Spinal cord (tissue), 10 donors: ENCODE data around the gene MTUS2. TPM values are rescaled to one million over a fixed set of nuclear protein-coding genes. Genes with fewer than 3 reads are reported as not detected.
A peak's percentile ranks its signal among the peaks of the same experiment; 100 is the strongest.

ENCODE experiments used
- DNase-seq, 6 donors: peaks; one replicate each; pipeline versions ENCODE4 v3.0.0 to v3.0.0-alpha.2; 2013 to 2015; ENCODE audit warnings: low spot score in 6 of 6, low read depth in 4 of 6
- H3K27ac ChIP-seq: one replicate; pipeline ENCODE4 v1.5.1; 2013; ENCODE audit warnings: low read depth, low read length, control low read depth
- H3K27me3 ChIP-seq: one replicate; pipeline ENCODE4 v1.6.1; 2013; ENCODE audit warnings: low read length; ENCODE audit not compliant: control insufficient read depth, insufficient read depth
- H3K36me3 ChIP-seq: one replicate; pipeline ENCODE4 v1.6.1; 2013; ENCODE audit warnings: low read length; ENCODE audit not compliant: control insufficient read depth, insufficient read depth
- H3K4me1 ChIP-seq: one replicate; pipeline ENCODE4 v1.6.1; 2013; ENCODE audit warnings: low read length; ENCODE audit not compliant: control insufficient read depth, insufficient read depth
- H3K4me3 ChIP-seq: one replicate; pipeline ENCODE4 v1.5.1; 2013; ENCODE audit warnings: low read depth, low read length, control low read depth
- H3K9me3 ChIP-seq: one replicate; pipeline ENCODE4 v1.6.1; 2013; ENCODE audit warnings: low read length; ENCODE audit not compliant: control insufficient read depth, insufficient read depth
- WGBS: methylation state at CpG from one replicate; pipeline ENCODE4 v1.1.5; 2013; ENCODE audit warnings: missing lambda C conversion rate; ENCODE audit not compliant: insufficient coverage; 5-methylcytosine and 5-hydroxymethylcytosine counted together
- polyA plus RNA-seq, 2 donors: library from polyadenylated mRNA; unstranded; fragments of 120-200 nt; gene quantifications; one replicate each; pipeline ENCODE4 v1.2.1, GENCODE V29; 2013; ENCODE audit not compliant: insufficient read length in 2 of 2
- total RNA-seq, 2 donors: library from RNA; depleted of rRNA in 1 of 2; stranded (reverse); fragments of 120-200 nt in 1 of 2; fragments of >200 nt in 1 of 2; gene quantifications; one replicate each; pipeline versions ENCODE4 v1.2.3 to v1.2.4, GENCODE V29; 2013 to 2014
- donor health status: healthy.

The MTUS2 gene
- total and polyA plus RNA-seq, 4 donors, result 4.6 to 12.5 (median 10.1) TPM

DNA sequence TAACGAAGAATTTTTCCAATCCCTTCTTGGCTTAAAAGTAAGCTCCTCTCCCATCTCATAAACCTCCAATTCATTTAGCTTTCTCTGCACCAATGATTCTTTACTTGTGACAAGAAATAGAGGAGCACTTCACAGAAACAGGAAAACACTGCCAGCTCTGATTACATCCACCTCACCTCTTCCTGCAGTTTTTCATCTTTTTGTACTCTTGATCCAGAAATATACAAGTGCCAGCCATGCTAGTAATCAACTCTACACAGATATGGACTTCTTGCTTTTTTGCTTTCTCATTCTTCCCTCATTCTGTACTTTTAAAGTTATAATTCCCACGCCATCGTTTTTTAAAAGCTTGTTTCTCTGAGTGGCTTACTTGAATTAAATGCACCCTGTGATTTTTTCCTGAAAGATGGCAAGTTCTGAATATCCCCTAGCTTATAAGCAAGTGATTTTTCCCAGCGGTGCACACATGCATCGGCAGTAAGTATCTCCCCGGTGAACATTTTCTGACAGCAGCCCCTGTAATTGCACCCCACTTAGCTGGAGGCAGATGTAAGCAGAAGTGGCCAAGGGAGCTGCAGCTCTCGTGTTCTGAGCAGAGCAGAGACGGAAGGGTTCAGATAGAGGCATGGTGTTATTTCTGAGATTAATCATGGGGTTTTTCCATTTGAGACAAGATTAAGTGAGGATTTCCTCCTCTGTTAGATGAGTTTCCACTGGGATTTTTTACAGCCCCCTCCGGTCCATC, 434.7 kb downstream of the MTUS2 start:
- DNase-seq, result peak in 1 of 6 donors; percentile 42

DNA sequence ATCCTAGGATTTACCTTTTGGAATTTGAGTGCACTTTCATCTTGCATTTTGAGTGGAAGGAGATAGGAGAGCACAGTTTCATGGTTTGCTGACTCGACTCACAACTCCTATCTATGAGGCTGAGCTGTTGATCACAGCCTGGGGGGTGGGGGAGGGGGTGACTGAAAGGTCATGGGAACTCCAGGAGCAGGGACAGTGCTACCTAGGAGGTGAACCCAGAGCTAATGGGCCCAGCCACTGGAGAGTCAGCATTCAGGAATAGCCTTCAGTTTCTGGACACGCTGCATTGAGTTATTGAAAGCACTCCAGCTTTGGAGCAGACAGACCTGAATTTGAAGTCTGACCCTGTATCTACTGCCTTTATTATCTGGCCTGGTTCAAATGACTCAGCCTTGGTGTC, 435.4 kb downstream of the MTUS2 start:
- Histone ChIP-seq H3K36me3 (no peaks in the 10 kb centered on the region), H3K27ac (no peak overlapping the region), H3K4me1 (no peaks in the 10 kb centered on the region), H3K27me3 (no peaks in the 10 kb centered on the region), H3K4me3 (no peak overlapping the region), H3K9me3 (no peaks in the 10 kb centered on the region)
- no peak for DNase-seq
- 67% methylated on average over 2 of the region's 2 CpGs for WGBS

More for the DNA sequence above, 434.7 kb downstream of the MTUS2 start:
- Histone ChIP-seq H3K9me3 (no peaks in the 10 kb centered on the region), H3K4me1 (no peaks in the 10 kb centered on the region), H3K27me3 (no peaks in the 10 kb centered on the region), H3K4me3 (no peak overlapping the region), H3K36me3 (no peaks in the 10 kb centered on the region), H3K27ac (no peak overlapping the region)
- 69% methylated on average over 6 of the region's 9 CpGs for whole genome bisulfite sequencing

DNA sequence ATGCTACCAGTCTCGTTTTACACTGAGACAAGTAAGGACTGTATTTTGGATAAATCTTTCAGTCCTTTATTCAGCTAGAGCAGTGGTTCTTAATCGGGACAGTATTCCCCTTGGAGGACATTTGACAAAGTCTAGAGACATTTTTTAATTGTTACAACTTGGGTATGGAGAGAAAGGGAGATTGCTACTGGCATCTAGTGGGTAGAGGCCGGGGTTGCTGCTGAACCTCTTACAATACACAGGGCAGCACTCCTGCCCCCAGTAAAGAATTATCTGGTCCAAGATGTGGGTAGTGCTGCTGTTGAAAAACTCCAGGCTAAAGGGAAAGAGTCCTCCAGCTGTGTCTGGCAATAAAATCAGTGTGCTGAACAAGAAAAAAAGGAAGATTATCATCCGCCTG, 440.5 kb downstream of the MTUS2 start:
- Histone ChIP-seq H3K9me3 (peaks cover 3% of the 10 kb centered on the region), H3K4me1 (no peaks in the 10 kb centered on the region), H3K36me3 (no peaks in the 10 kb centered on the region), H3K27ac (no peak overlapping the region), H3K4me3 (no peak overlapping the region), H3K27me3 (no peaks in the 10 kb centered on the region)
- 40% methylated on average over 1 of the region's 4 CpGs for WGBS
- DNase-seq, result peak in 1 of 6 donors; percentile 49

DNA sequence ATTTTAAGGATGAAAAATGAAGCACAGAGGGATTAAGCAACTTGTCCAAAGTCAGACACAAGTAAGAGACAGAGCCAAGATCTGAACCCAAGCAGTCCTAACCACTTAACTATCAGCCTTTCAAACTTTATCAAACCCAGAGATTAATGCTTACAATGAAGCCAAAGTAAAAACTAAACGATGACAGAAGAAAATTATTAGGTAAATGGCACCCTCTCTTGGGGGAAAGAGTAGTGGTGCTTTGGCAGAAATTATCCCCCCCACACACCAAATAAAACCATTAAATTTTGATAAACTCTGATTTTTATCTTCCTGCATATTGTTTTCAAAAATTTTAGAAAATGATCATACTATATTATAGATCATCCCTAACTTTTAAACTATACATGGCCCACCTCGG, 446.1 kb downstream of the MTUS2 start:
- WGBS, result no CpG with 5 or more reads among the region's 2 CpGs
- Histone ChIP-seq H3K27me3 (no peaks in the 10 kb centered on the region), H3K27ac (no peak overlapping the region), H3K4me1 (peaks cover 7% of the 10 kb centered on the region), H3K36me3 (no peaks in the 10 kb centered on the region), H3K9me3 (peaks cover 3% of the 10 kb centered on the region), H3K4me3 (no peak overlapping the region)
- DNase-seq, result no peak

DNA sequence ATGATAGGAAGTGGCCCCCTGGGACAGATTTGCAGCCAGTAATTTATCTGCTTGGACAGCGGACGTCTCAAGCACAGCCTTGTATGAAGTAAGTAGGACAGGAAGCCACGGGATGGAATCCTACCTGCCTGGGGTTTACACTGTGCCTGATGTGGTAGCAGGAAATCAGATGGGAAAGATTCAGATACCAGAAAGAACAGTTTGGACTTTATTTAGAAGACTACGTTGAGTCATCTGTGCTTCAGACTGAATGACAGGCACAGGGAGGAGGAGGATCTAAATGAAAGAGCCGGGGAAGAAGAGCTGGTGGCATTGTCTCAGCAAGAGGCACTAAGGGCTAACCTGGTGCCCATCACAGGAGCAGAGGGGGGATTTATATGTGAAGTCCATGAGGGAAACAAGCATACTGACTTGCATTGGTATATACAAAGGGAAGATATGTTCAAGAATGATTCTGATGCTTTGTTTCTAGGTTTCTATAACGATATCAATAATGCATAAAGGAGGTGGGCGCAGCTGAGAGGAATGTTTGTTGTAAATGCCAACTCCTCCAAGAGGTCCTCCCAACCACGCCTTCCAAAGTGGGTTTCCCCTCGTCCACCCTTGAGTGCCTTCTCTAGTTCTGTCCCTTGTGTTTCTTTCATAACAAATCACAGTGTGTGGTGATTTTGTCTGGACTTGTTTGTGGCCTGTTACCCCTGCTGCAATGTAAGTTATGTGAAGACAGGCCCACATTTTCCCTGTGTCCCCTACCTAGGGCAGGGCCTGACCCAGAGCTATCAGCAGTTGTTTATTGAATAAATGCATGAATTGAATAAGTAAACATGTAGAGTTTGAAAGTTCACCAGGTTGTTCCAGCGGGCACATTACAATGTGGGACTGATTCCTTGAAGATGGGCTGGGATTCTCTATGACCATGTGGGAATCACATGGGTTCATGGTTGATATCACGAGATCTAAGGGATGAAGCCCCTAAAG, 446.9 kb downstream of the MTUS2 start:
- H3K36me3 ChIP-seq, result no peaks in the 10 kb centered on the region
- no peak overlapping the region for H3K4me3 ChIP-seq
- WGBS, result 82% methylated on average over 7 of the region's 11 CpGs
- peaks cover 7% of the 10 kb centered on the region for H3K4me1 ChIP-seq
- H3K27me3 ChIP-seq, result no peaks in the 10 kb centered on the region
- no peak overlapping the region for H3K27ac ChIP-seq
- DNase-seq, result no peak
- peaks cover 3% of the 10 kb centered on the region for H3K9me3 ChIP-seq

DNA sequence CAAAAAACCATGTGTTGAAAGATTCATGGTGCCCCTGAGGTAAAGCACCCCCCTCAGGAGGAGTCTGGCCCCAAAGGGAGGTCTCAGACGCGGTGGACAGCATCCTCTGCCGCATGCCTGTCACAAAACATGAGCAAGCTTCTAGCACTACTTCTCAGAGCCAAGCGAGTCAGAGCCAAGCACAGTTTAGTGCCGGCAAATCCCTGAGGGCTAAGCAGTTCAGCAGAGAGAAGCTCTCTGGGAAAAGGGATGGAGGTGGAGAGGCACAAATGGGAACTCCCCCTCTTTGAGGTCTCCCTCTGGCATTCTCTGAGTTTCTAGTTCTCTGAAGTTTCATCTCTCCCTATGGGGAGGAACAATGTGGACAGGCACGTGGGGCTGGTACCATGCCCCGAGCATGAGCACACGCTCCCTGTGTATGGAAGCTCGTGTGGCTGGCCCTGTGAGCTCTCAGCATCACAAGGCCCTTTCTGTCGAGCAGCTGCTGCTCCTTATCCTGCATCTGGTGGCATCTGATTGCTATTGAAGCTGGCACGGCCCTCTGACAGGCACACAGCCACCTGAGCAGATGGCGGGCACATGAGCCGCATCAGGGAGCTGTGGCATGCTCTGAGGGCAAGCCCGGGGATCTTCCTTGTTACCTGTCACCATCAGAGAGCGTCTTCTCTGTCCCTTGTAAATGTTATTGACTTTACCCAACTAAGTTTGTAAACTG, 450.3 kb downstream of the MTUS2 start:
- DNase-seq, result peak in 1 of 6 donors; percentile 66
- 61% methylated on average over 14 of the region's 15 CpGs for WGBS
- H3K27ac ChIP-seq, result no peak overlapping the region

DNA sequence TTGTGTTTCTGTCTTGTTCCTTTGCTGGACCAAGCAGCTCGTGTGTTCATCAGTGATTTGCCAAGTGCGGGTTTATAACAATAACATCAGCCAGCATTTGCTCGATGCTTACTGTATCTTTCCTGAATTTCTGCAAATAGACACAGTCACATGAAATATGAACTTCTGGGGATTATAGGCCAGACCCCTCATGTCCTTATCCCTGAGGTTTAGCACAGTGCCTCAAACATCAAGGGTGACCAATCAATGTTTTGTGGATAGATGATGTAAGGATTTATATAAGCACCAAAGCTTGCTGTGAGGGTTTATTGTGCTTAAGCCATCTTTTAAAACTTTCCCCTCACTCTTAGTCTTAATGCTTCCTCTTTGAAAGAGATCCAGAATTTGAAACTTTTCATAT, 451.5 kb downstream of the MTUS2 start:
- H3K27me3 ChIP-seq, result no peaks in the 10 kb centered on the region
- no peak overlapping the region for H3K27ac ChIP-seq
- no CpG with 5 or more reads among the region's 3 CpGs for WGBS
- no peaks in the 10 kb centered on the region for H3K36me3 ChIP-seq
- H3K4me1 ChIP-seq, result peaks cover 7% of the 10 kb centered on the region
- H3K4me3 ChIP-seq, result no peak overlapping the region
- H3K9me3 ChIP-seq, result no peaks in the 10 kb centered on the region
- no peak for DNase-seq

More for the DNA sequence above, 450.3 kb downstream of the MTUS2 start:
- no peaks in the 10 kb centered on the region for H3K9me3 ChIP-seq
- no peaks in the 10 kb centered on the region for H3K36me3 ChIP-seq
- no peak overlapping the region for H3K4me3 ChIP-seq
- no peaks in the 10 kb centered on the region for H3K27me3 ChIP-seq
- peaks cover 7% of the 10 kb centered on the region for H3K4me1 ChIP-seq

DNA sequence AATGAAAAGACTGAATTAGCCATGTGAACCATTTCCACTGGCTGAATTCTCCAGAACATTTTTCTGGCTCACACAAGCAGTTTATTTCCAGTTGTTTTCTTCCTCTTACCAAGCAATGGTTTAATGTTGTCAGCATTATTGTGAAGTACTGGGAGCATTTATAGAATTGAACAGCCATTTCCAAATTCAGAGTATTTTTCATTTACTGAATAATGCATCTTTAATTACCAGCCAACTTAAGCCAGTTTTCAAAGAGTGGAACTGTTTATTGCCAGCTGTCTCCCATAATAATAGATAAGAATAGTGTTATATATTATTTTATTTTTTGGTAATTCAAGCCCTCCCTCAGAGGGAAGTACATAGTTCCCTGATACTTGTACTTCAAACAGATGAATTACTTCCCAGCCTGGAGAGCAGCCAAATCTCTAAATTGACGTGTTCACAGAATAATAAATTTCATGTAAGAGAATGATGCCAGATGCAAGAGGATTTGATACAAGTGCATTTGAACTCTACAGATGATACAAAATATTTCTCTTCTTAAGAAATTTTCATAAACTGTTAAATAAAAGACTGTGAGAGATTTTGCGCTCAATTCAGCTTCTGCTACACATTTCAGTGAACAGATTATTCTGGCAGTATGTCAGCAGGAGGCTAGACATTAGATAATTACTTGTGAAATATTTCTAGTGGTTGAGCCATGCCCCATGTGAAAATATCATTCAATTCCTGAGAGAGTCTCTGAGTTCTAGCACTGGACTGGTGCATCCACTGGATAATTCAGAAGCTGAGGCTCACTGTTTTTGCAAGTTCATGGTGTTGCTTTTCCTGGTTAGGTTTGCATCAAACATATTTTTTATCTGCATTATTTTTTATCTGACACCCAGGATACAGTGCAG, 459.5 kb downstream of the MTUS2 start:
- no peaks in the 10 kb centered on the region for H3K27me3 ChIP-seq
- WGBS, result no CpG with 5 or more reads among the region's 2 CpGs
- no peaks in the 10 kb centered on the region for H3K36me3 ChIP-seq
- H3K9me3 ChIP-seq, result no peaks in the 10 kb centered on the region
- no peak overlapping the region for H3K4me3 ChIP-seq
- H3K4me1 ChIP-seq, result no peaks in the 10 kb centered on the region
- peak in 2 of 6 donors; percentile 57 to 82 for DNase-seq
- no peak overlapping the region for H3K27ac ChIP-seq
